ENCODE results near the gene FZD4. TPM values are rescaled to one million over a fixed set of nuclear protein-coding genes. Genes with fewer than 3 reads are reported as not detected.

FZD4 gene
- total RNA-seq, 1 experiment from 2014 or later: 4.5 TPM

DNA sequence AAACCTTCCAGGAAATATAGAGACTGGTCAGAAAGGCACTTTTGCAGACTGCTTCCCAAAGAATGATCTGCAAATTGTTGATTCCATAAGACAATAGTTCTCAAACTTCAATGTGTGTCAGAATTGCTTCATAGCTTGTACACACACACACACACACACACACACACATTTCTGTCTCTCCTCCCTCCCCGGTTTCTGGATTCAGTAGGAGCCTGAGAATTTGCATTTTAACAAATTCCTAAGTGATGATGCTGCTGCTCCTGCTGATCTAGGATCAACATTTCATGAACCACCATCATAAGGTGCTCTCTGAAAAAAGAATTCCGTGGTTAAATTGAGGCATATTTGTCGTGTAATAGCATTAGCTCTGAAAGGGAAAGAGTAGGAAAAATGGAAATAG is 35.3 kb upstream of the FZD4 start:
- TF ChIP-seq, protein P1, sequence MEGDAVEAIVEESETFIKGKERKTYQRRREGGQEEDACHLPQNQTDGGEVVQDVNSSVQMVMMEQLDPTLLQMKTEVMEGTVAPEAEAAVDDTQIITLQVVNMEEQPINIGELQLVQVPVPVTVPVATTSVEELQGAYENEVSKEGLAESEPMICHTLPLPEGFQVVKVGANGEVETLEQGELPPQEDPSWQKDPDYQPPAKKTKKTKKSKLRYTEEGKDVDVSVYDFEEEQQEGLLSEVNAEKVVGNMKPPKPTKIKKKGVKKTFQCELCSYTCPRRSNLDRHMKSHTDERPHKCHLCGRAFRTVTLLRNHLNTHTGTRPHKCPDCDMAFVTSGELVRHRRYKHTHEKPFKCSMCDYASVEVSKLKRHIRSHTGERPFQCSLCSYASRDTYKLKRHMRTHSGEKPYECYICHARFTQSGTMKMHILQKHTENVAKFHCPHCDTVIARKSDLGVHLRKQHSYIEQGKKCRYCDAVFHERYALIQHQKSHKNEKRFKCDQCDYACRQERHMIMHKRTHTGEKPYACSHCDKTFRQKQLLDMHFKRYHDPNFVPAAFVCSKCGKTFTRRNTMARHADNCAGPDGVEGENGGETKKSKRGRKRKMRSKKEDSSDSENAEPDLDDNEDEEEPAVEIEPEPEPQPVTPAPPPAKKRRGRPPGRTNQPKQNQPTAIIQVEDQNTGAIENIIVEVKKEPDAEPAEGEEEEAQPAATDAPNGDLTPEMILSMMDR (conservative IDR thresholded peaks at IDR 0.05): no peak
- no peaks in the 10 kb centered on the region for H3K36me3 Mint-ChIP-seq (ENCODE audit: insufficient read depth in 1 of 3, low read depth in 3 of 3)
- no peak overlapping the region for H2BK20ac ChIP-seq (ENCODE audit: low read depth, low read length, poor library complexity, severe bottlenecking)
- H2BK15ac ChIP-seq (ENCODE audit: low read depth, low read length): no peak overlapping the region
- H3K27ac Mint-ChIP-seq: peak overlapping the region in 1 of 3 experiments; percentile 45; a peak in 3 of 7 replicates
- no peak overlapping the region for H2BK5ac ChIP-seq (ENCODE audit: insufficient read length, low read length)
- H3K4me1 Mint-ChIP-seq: peaks cover 24 to 27% of the 10 kb centered on the region in 2 experiments
- H3T11ph ChIP-seq (ENCODE audit: low read length): no peak overlapping the region
- H4K8ac ChIP-seq (replicated peaks; ENCODE audit: insufficient read length, low read depth, low read length): no peak overlapping the region
- no peak overlapping the region for H3K4me2 ChIP-seq (ENCODE audit: insufficient read depth, insufficient read length, low read length)
- no peaks in the 10 kb centered on the region for H3K79me1 ChIP-seq (ENCODE audit: insufficient read depth, low read depth, low read length, poor library complexity, severe bottlenecking)
- peaks cover 2% of the 10 kb centered on the region; the same call in 1 of the 2 replicates for H3K27me3 Mint-ChIP-seq (ENCODE audit: low read depth)
- no peak overlapping the region for H2BK12ac ChIP-seq (ENCODE audit: insufficient read length, low read depth, low read length)
- H3K9me3 Mint-ChIP-seq: no peaks in the 10 kb centered on the region
- H3K9ac ChIP-seq (ENCODE audit: extremely low read depth, insufficient read length, low read length): no peak overlapping the region
- DNase-seq: no peak
- no peaks in the 10 kb centered on the region for H3K79me2 ChIP-seq (ENCODE audit: insufficient read depth, low read length)
- no peak overlapping the region for H3K56ac ChIP-seq (ENCODE audit: insufficient read length, low read depth, low read length)
- no peaks in the 10 kb centered on the region for H3K27me3 ChIP-seq (ENCODE audit: insufficient read depth, low read length)
- no peak overlapping the region for H3K18ac ChIP-seq (ENCODE audit: insufficient read length, low read depth, low read length)
- no peak overlapping the region for H2AFZ ChIP-seq (ENCODE audit: low read length)
- H4K5ac ChIP-seq (ENCODE audit: insufficient read length, low read depth, low read length): no peak overlapping the region
- H3K4me3 Mint-ChIP-seq: no peak overlapping the region
- no peak overlapping the region for H2BK120ac ChIP-seq (ENCODE audit: low read depth, low read length, poor library complexity, severe bottlenecking)
- no CpG with 5 or more reads among the region's 3 CpGs for WGBS (ENCODE audit: extremely low coverage, insufficient read length, low lambda C conversion rate)
- H3K23me2 ChIP-seq (ENCODE audit: insufficient read length, low read depth, low read length, poor library complexity, severe bottlenecking): no peaks in the 10 kb centered on the region
- H3K4ac ChIP-seq (ENCODE audit: low read depth, low read length): no peak overlapping the region
- no peaks in the 10 kb centered on the region for H3K4me1 ChIP-seq (ENCODE audit: insufficient read depth, low read length)
- no peak overlapping the region for H3K23ac ChIP-seq (ENCODE audit: insufficient read length, low read depth, low read length)
- no peaks in the 10 kb centered on the region for H4K20me1 ChIP-seq (ENCODE audit: control insufficient read depth, insufficient read depth, insufficient read length)
- no peaks in the 10 kb centered on the region for H3K9me3 ChIP-seq (ENCODE audit: control insufficient read depth, low read depth, low read length)
- no peak overlapping the region for H3K14ac ChIP-seq (ENCODE audit: insufficient read depth, low read length)
- H3K27ac ChIP-seq (ENCODE audit: insufficient read length, low read depth, low read length): no peak overlapping the region
- no peak overlapping the region for H4K91ac ChIP-seq (ENCODE audit: insufficient read length, low read depth, low read length)
- no peak overlapping the region for H2AK5ac ChIP-seq (ENCODE audit: insufficient read length, low read length)
